HepG2 (cell line): ENCODE measurements around the gene PTHLH. TPM values are rescaled to one million over a fixed set of nuclear protein-coding genes. Genes with fewer than 3 reads are reported as not detected.

Source experiments
- ATAC-seq: fragments of 200-7000 bp; cut with Tn5 transposase; 3 replicates; pipeline ENCODE4 v1.9.1; 2020; ENCODE audit warnings: mild to moderate bottlenecking, moderate library complexity
- BruUV-seq: library from RNA; stranded (reverse); fragments of 400-500 nt; replicated peaks from 2 replicates; lab custom pipeline; 2021; lab: Mats Ljungman, UMichigan
- CTCF ChIA-PET: fragments of 300-600 bp; formaldehyde crosslinking; extraction: SDS; loops from one replicate; lab custom pipeline; 2021; ENCODE audit warnings: low total read pairs, inconsistent platforms, low intra/inter-chr PET ratio; lab: Yijun Ruan, JAX
- POLR2A ChIA-PET: fragments of 350-600 bp; sonication (Branson Sonifier 250); formaldehyde crosslinking; loops from one replicate; lab custom pipeline; 2020; ENCODE audit warnings: antibody characterized with exemption, inconsistent platforms; lab: Yijun Ruan, JAX
- DNase-seq: peaks from one replicate; pipeline ENCODE4 v3.0.0-alpha.2; 2015; ENCODE audit warnings: low spot score
- FAIRE-seq: peaks from 3 replicates; lab custom pipeline; 2011; peaks lifted over from hg19 to GRCh38; lab: Jason Lieb, UNC
- H2AFZ ChIP-seq: one replicate; pipeline ENCODE4 v1.6.1; 2011; ENCODE audit warnings: low read length, inconsistent platforms
- H3K27ac ChIP-seq: fragments of 300-600 bp; 3 replicates; pipeline ENCODE4 v1.8.0; 2011; ENCODE audit warnings: mixed run types, mild to moderate bottlenecking, mixed read lengths, low read length, inconsistent platforms; ENCODE audit not compliant: insufficient read depth; ENCODE audit errors: extremely low read length
- H3K27me3 ChIP-seq, 2 experiments: fragments of 200-600 bp in 1 of 2; 2 replicates in 1 of 2; 3 replicates in 1 of 2; pipeline versions ENCODE4 v1.6.0 to v1.8.0; 2011; ENCODE audit warnings: low read length in 2 of 2, mild to moderate bottlenecking in 2 of 2, moderate library complexity in 2 of 2, inconsistent platforms in 1 of 2; ENCODE audit not compliant: insufficient read depth in 2 of 2, control insufficient read depth in 1 of 2
- H3K36me3 ChIP-seq, 2 experiments: fragments of 200-600 bp in 1 of 2; replicated peaks in 1 of 2; 2 replicates in 1 of 2; 3 replicates in 1 of 2; pipeline versions ENCODE4 v1.5.1 to v1.8.0; 2011; ENCODE audit warnings: low read length in 2 of 2, inconsistent platforms in 1 of 2; ENCODE audit not compliant: insufficient read depth in 2 of 2, control insufficient read depth in 1 of 2
- H3K4me1 ChIP-seq: 2 replicates; pipeline ENCODE4 v1.5.1; 2012; ENCODE audit warnings: low read length, inconsistent platforms; ENCODE audit not compliant: insufficient read depth
- H3K4me2 ChIP-seq: 2 replicates; pipeline ENCODE4 v1.6.0; 2011; ENCODE audit warnings: low read depth, low read length, inconsistent platforms
- H3K4me3 ChIP-seq, 3 experiments: fragments of 200-600 bp in 1 of 3; sonication (generic), shearing (Covaris generic) in 1 of 3; replicated peaks in 1 of 3; 2 replicates each; pipeline ENCODE4 v1.5.1; 2011 to 2016; ENCODE audit warnings: low read length in 3 of 3, inconsistent platforms in 2 of 3, low read depth in 2 of 3, mild to moderate bottlenecking in 2 of 3, control low read depth in 1 of 3, mixed read lengths in 1 of 3; ENCODE audit not compliant: insufficient read depth in 1 of 3
- H3K79me2 ChIP-seq: one replicate; pipeline ENCODE4 v1.6.1; 2011; ENCODE audit warnings: low read length, inconsistent platforms; ENCODE audit not compliant: insufficient read depth
- H3K9ac ChIP-seq: 2 replicates; pipeline ENCODE4 v1.6.0; 2011; ENCODE audit warnings: mild to moderate bottlenecking, low read depth, low read length, inconsistent platforms; ENCODE audit not compliant: insufficient read depth
- H3K9me3 ChIP-seq: 2 replicates; pipeline ENCODE4 v1.5.1; 2012; ENCODE audit warnings: mild to moderate bottlenecking, low read length
- H4K20me1 ChIP-seq: 2 replicates; pipeline ENCODE4 v1.6.0; 2011; ENCODE audit warnings: inconsistent platforms, mild to moderate bottlenecking, low read length, moderate library complexity; ENCODE audit not compliant: insufficient read depth
- ARNTL ChIP-seq: sonication (generic); formaldehyde crosslinking; IDR thresholded peaks from 2 replicates; pipeline ENCODE4 v1.4.0; 2020; ENCODE audit warnings: mild to moderate bottlenecking, missing genetic modification reagents
- CEBPB ChIP-seq: IDR thresholded peaks from 2 replicates; pipeline ENCODE4 v1.6.1; 2011; ENCODE audit warnings: low read depth, low read length, improper control_type of control experiment, borderline replicate concordance
- E2F2 ChIP-seq: sonication (generic); formaldehyde crosslinking; IDR thresholded peaks from 2 replicates; pipeline ENCODE4 v1.4.0; 2020; ENCODE audit warnings: missing genetic modification reagents, borderline replicate concordance
- KDM1A ChIP-seq: IDR thresholded peaks from 2 replicates; pipeline ENCODE4 v1.6.1; 2016; ENCODE audit warnings: missing compliant biosample characterization
- MAFG ChIP-seq: sonication (generic); formaldehyde crosslinking; IDR thresholded peaks from 2 replicates; pipeline ENCODE4 v1.5.1; 2020; ENCODE audit warnings: mild to moderate bottlenecking, missing genetic modification reagents
- MTA3 ChIP-seq: sonication (generic); formaldehyde crosslinking; IDR thresholded peaks from 2 replicates; pipeline ENCODE4 v1.4.0; 2020; ENCODE audit warnings: missing genetic modification reagents
- NCOA2 ChIP-seq: sonication (generic); formaldehyde crosslinking; IDR thresholded peaks from 2 replicates; pipeline ENCODE4 v1.8.0; 2022; ENCODE audit warnings: inconsistent platforms
- PAXIP1 ChIP-seq: sonication (generic); formaldehyde crosslinking; conservative IDR thresholded peaks from 2 replicates; pipeline ENCODE4 v1.4.0; 2020; ENCODE audit warnings: mild to moderate bottlenecking, missing genetic modification reagents, moderate library complexity
- RFX1 ChIP-seq: fragments of 450-650 bp; IDR thresholded peaks from 2 replicates; pipeline ENCODE4 v1.6.1; 2017
- STAG1 ChIP-seq: sonication (generic); formaldehyde crosslinking; IDR thresholded peaks from 2 replicates; pipeline ENCODE4 v1.4.0; 2020; ENCODE audit warnings: missing genetic modification reagents
- ZNF276 ChIP-seq: sonication (generic); formaldehyde crosslinking; IDR thresholded peaks from 2 replicates; pipeline ENCODE4 v1.4.0; 2020; ENCODE audit warnings: mild to moderate bottlenecking, low read depth, missing genetic modification reagents
- ZNF451 ChIP-seq: sonication (generic); formaldehyde crosslinking; IDR thresholded peaks from 2 replicates; pipeline ENCODE4 v1.5.0; 2020; ENCODE audit warnings: mild to moderate bottlenecking, missing genetic modification reagents
- ZNF503 ChIP-seq: sonication (generic); formaldehyde crosslinking; IDR thresholded peaks from 2 replicates; pipeline ENCODE4 v1.4.0; 2020; ENCODE audit warnings: missing genetic modification reagents
- ZNF747 ChIP-seq: sonication (generic); formaldehyde crosslinking; IDR thresholded peaks from 2 replicates; pipeline ENCODE4 v1.8.1; 2023; ENCODE audit warnings: missing genetic modification reagents, mild to moderate bottlenecking, borderline replicate concordance
- ZSCAN21 ChIP-seq: sonication (generic); formaldehyde crosslinking; IDR thresholded peaks from 2 replicates; pipeline ENCODE4 v1.8.0; 2022; ENCODE audit warnings: mild to moderate bottlenecking, missing genetic modification reagents, moderate library complexity, borderline replicate concordance
- WGBS: methylation state at CpG from one replicate; pipeline ENCODE4 v1.1.6; 2017; ENCODE audit warnings: low lambda C conversion rate; 5-methylcytosine and 5-hydroxymethylcytosine counted together
- in situ Hi-C: cut with HindIII; loops from 2 replicates; pipeline ENCODE4 v1.10.0; 2017; ENCODE audit warnings: low pct_unique_long_range_greater_than_20kb; ENCODE audit not compliant: extremely low pct_ligation_motif_present
- intact Hi-C: fragments of 100-400 bp; cut with micrococcal nuclease; formaldehyde crosslinking; loops from one replicate; pipeline ENCODE4 v1.10.0; 2022; ENCODE audit not compliant: unreplicated experiment
- polyA plus RNA-seq, 8 experiments: library from polyadenylated mRNA; depleted of rRNA in 3 of 8; stranded (reverse) in 7 of 8; unstranded in 1 of 8; fragments of >200 nt; fragmentation: Illumina TruSeq in 4 of 8; extraction: Trizol in 4 of 8; gene quantifications; 2 replicates each; pipeline versions ENCODE4 v1.2.1 to v1.2.3, GENCODE V29; 2011 to 2016; ENCODE audit warnings: low read depth in 4 of 8, missing spikeins in 1 of 8, mixed read lengths in 1 of 8; ENCODE audit not compliant: insufficient read depth in 1 of 8
- total RNA-seq, 5 experiments: library from RNA; depleted of rRNA; stranded (reverse); fragments of >200 nt; fragmentation: Illumina TruSeq; extraction: Trizol; gene quantifications; 2 replicates each; pipeline ENCODE4 v1.2.3, GENCODE V29; 2016; ENCODE audit warnings: low read depth in 1 of 5

Gene PTHLH
- total and polyA plus RNA-seq, 2 of the 13 experiments (the other 11 are each of a cell fraction or from before 2014, with no cell fraction given) = 0.22 TPM; not detected in 1

GRCh38 chr12:27953817-27954216, 18.7 kb downstream of the PTHLH start (continued):
- TF ChIP-seq ZNF276 (CRISPR knock-in tag) (no peak), KDM1A (CRISPR knock-in tag) (no peak), ZNF451 (CRISPR knock-in tag) (no peak), MAFG (CRISPR knock-in tag) (no peak)

GRCh38 chr12:27953348-27953747, 19.2 kb downstream of the PTHLH start:
- ATAC-seq (no peak), DNase-seq (no peak), FAIRE-seq (no peak)
- Histone ChIP-seq H2AFZ (no peak overlapping the region), H3K9me3 (no peaks in the 10 kb centered on the region), H3K36me3 (no peaks in the 10 kb centered on the region), H3K4me2 (no peak overlapping the region), H3K4me1 (peaks cover 7% of the 10 kb centered on the region), H3K9ac (no peak overlapping the region), H3K27ac (no peak overlapping the region), H3K27me3 (no peaks in the 10 kb centered on the region; a peak in 2 of 5 replicates), H4K20me1 (no peaks in the 10 kb centered on the region), H3K4me3 (no peak overlapping the region), H3K79me2 (no peaks in the 10 kb centered on the region)
- BruUV-seq = no TSS peak
- in situ Hi-C loops (no loop called here), intact Hi-C loops (no loop called here)
- 57% methylated on average over 4 of the region's 4 CpGs for WGBS
- POLR2A ChIA-PET = no interaction called here
- no peak for TF ChIP-seq ZSCAN21 (CRISPR knock-in tag)
- no peak for TF ChIP-seq PAXIP1 (CRISPR knock-in tag)
- no peak for TF ChIP-seq RFX1
- TF ChIP-seq STAG1 = no peak
- TF ChIP-seq NCOA2 (CRISPR knock-in tag) = no peak
- TF ChIP-seq ZNF747 (CRISPR knock-in tag) = no peak
- TF ChIP-seq ZNF503 = no peak
- no peak for TF ChIP-seq MTA3 (CRISPR knock-in tag)
- no peak for TF ChIP-seq ARNTL (CRISPR knock-in tag)
- no peak for TF ChIP-seq E2F2 (CRISPR knock-in tag)
- no peak for TF ChIP-seq CEBPB
- CTCF ChIA-PET = no interaction called here
